GM12878 (cell line): ENCODE measurements around the gene SIL1. TPM values are rescaled to one million over a fixed set of nuclear protein-coding genes. Genes with fewer than 3 reads are reported as not detected.

Experiments
- ATAC-seq: fragments of 200-7000 bp; cut with Tn5 transposase; 3 replicates; pipeline ENCODE4 v1.9.1; 2020; ENCODE audit warnings: mild to moderate bottlenecking, moderate library complexity
- BruUV-seq: library from RNA; stranded (reverse); fragments of 400-500 nt; replicated peaks from 2 replicates; lab custom pipeline; 2021; lab: Mats Ljungman, UMichigan
- CTCF ChIA-PET: fragments of 300-600 bp; sonication (Branson Sonifier 250); formaldehyde crosslinking; extraction: SDS; loops from one replicate; lab custom pipeline; 2021; ENCODE audit warnings: inconsistent platforms; lab: Yijun Ruan, JAX
- POLR2A ChIA-PET: fragments of 350-600 bp; formaldehyde crosslinking; extraction: SDS; loops from one replicate; lab custom pipeline; 2021; ENCODE audit warnings: inconsistent platforms; lab: Charles Lee
- RAD21 ChIA-PET: fragments of 300-600 bp; sonication (Branson Sonifier 250); formaldehyde crosslinking; loops from one replicate; lab custom pipeline; 2023; ENCODE audit warnings: antibody characterized with exemption; ENCODE audit not compliant: unreplicated experiment; lab: Charles Lee
- SMC1A ChIA-PET: fragments of 300-600 bp; sonication (Branson Sonifier 250); formaldehyde crosslinking; loops from one replicate; lab custom pipeline; 2023; ENCODE audit not compliant: unreplicated experiment, uncharacterized antibody; lab: Charles Lee
- DNase-seq: peaks from one replicate; pipeline ENCODE4 v3.0.0-alpha.2; 2011; ENCODE audit warnings: low read depth, low spot score
- FAIRE-seq: peaks from 3 replicates; lab custom pipeline; 2011; peaks lifted over from hg19 to GRCh38; lab: Jason Lieb, UNC
- H2AFZ ChIP-seq: 2 replicates; pipeline ENCODE4 v1.6.0; 2011; ENCODE audit warnings: low read depth, low read length, control low read depth; ENCODE audit not compliant: control insufficient read depth
- H3K27ac ChIP-seq: 2 replicates; pipeline ENCODE4 v1.5.1; 2011; ENCODE audit warnings: control low read depth; ENCODE audit not compliant: control insufficient read depth, insufficient read depth
- H3K27me3 ChIP-seq, 2 experiments: replicated peaks in 1 of 2; 2 replicates each; pipeline versions ENCODE4 v1.6.0 to v1.6.1; 2011; ENCODE audit warnings: low read length in 1 of 2; ENCODE audit not compliant: control insufficient read depth in 2 of 2, insufficient read depth in 2 of 2
- H3K36me3 ChIP-seq, 2 experiments: 2 replicates each; pipeline ENCODE4 v1.5.1; 2011; ENCODE audit warnings: low read length in 1 of 2; ENCODE audit not compliant: control insufficient read depth in 2 of 2, insufficient read depth in 2 of 2
- H3K4me1 ChIP-seq: 2 replicates; pipeline ENCODE4 v1.6.1; 2011; ENCODE audit warnings: mild to moderate bottlenecking, low read length, moderate library complexity, mixed read lengths; ENCODE audit not compliant: control insufficient read depth, insufficient read depth
- H3K4me2 ChIP-seq: 2 replicates; pipeline ENCODE4 v1.6.0; 2011; ENCODE audit warnings: control low read depth; ENCODE audit not compliant: control insufficient read depth, insufficient read depth
- H3K4me3 ChIP-seq: fragments of 200-600 bp; sonication (generic); 2 replicates; pipeline ENCODE4 v1.5.1; 2016
- H3K79me2 ChIP-seq: 2 replicates; pipeline ENCODE4 v1.6.0; 2011; ENCODE audit warnings: low read length; ENCODE audit not compliant: control insufficient read depth, insufficient read depth
- H3K9ac ChIP-seq: 2 replicates; pipeline ENCODE4 v1.8.0; 2011; ENCODE audit warnings: low read length, control low read depth, mixed read lengths; ENCODE audit not compliant: control insufficient read depth, insufficient read depth
- H3K9me3 ChIP-seq: replicated peaks from 3 replicates; pipeline ENCODE4 v1.5.1; 2011; ENCODE audit warnings: mild to moderate bottlenecking, low read length; ENCODE audit not compliant: control insufficient read depth, insufficient read depth
- H4K20me1 ChIP-seq: 2 replicates; pipeline ENCODE4 v1.6.0; 2011; ENCODE audit not compliant: control insufficient read depth, insufficient read depth
- BMI1 ChIP-seq: fragments of 450-650 bp; IDR thresholded peaks from 2 replicates; pipeline ENCODE4 v1.6.1; 2016; ENCODE audit warnings: mild to moderate bottlenecking, moderate library complexity, borderline replicate concordance
- EP300 ChIP-seq, 2 experiments: fragments of 150-350 bp in 1 of 2; IDR thresholded peaks; 2 replicates each; pipeline ENCODE4 v1.6.1; 2011 to 2012; ENCODE audit warnings: low read depth in 2 of 2, low read length in 2 of 2, borderline replicate concordance in 1 of 2, improper control_type of control experiment in 1 of 2, inconsistent platforms in 1 of 2; ENCODE audit not compliant: control insufficient read depth in 1 of 2
- KAT2A ChIP-seq: conservative IDR thresholded peaks from 2 replicates; pipeline ENCODE4 v1.6.1; 2011; ENCODE audit warnings: low read depth, low read length; ENCODE audit not compliant: control insufficient read depth
- MXI1 ChIP-seq: fragments of 150-350 bp; IDR thresholded peaks from 2 replicates; pipeline ENCODE4 v1.6.1; 2011; ENCODE audit warnings: low read depth, mild to moderate bottlenecking, inconsistent platforms, low read length, improper control_type of control experiment
- NBN ChIP-seq: fragments of 450-650 bp; IDR thresholded peaks from 2 replicates; pipeline ENCODE4 v1.6.1; 2016
- PAX8 ChIP-seq: fragments of 450-650 bp; IDR thresholded peaks from 2 replicates; pipeline ENCODE4 v1.6.1; 2017; ENCODE audit warnings: mild to moderate bottlenecking, moderate library complexity
- RBBP5 ChIP-seq: fragments of 200-600 bp; sonication (generic); conservative IDR thresholded peaks from 2 replicates; pipeline ENCODE4 v1.6.1; 2016
- ZNF207 ChIP-seq: fragments of 450-650 bp; IDR thresholded peaks from 2 replicates; pipeline ENCODE4 v1.6.1; 2014; ENCODE audit warnings: antibody characterized with exemption, mild to moderate bottlenecking, borderline replicate concordance
- ZNF274 ChIP-seq: IDR thresholded peaks from one replicate; pipeline ENCODE4 v1.8.0; 2011; ENCODE audit not compliant: insufficient read length, insufficient read depth
- WGBS: methylation state at CpG from one replicate; pipeline ENCODE4 v1.1.6; 2016; ENCODE audit warnings: low lambda C conversion rate; ENCODE audit not compliant: insufficient replicate concordance, insufficient coverage; ENCODE audit errors: missing lambda C conversion rate; 5-methylcytosine and 5-hydroxymethylcytosine counted together
- in situ Hi-C: fragments of 300-500 bp; cut with MboI; formaldehyde crosslinking; loops from 9 replicates; pipeline ENCODE4 v1.14.3; 2018; ENCODE audit warnings: mixed read lengths
- intact Hi-C: fragments of 100-400 bp; cut with micrococcal nuclease; formaldehyde crosslinking; loops from one replicate; pipeline ENCODE4 v1.14.2; 2022; ENCODE audit not compliant: unreplicated experiment
- polyA plus RNA-seq, 11 experiments: library from polyadenylated mRNA; depleted of rRNA in 4 of 11; unstranded in 6 of 11; stranded (reverse) in 5 of 11; fragments of >200 nt; fragmentation: Nextera tagmentation in 4 of 11; fragmentation: Illumina TruSeq in 1 of 11; extraction: Ambion mirVana in 4 of 11; extraction: Trizol in 1 of 11; gene quantifications; 1 replicate in 1 of 11; 2 replicates in 10 of 11; pipeline versions ENCODE4 v1.2.1 to v1.2.3, GENCODE V29; 2011 to 2016; ENCODE audit warnings: inconsistent platforms in 2 of 11, missing spikeins in 2 of 11, low read depth in 1 of 11
- total RNA-seq, 4 experiments: library from RNA; depleted of rRNA in 3 of 4; stranded (reverse); fragments of >200 nt in 3 of 4; fragmentation: Illumina TruSeq in 1 of 4; extraction: Trizol in 1 of 4; gene quantifications; 2 replicates each; pipeline versions ENCODE4 v1.2.1 to v1.2.3, GENCODE V29; 2013 to 2021
- TF ChIP-seq, protein P1 (sequence below): fragments of 450-650 bp; formaldehyde crosslinking; IDR thresholded peaks from 2 replicates; pipeline ENCODE4 v1.4.0; 2022; ENCODE audit warnings: mild to moderate bottlenecking, moderate library complexity
- TF ChIP-seq, protein P2 (sequence below): IDR thresholded peaks from 2 replicates; pipeline ENCODE4 v1.6.1; 2012; ENCODE audit warnings: mild to moderate bottlenecking, low read depth, low read length
- TF ChIP-seq, protein P3 (sequence below): IDR thresholded peaks from 2 replicates; pipeline ENCODE4 v1.6.1; 2011; ENCODE audit warnings: borderline replicate concordance, low read depth, mild to moderate bottlenecking, moderate library complexity, mixed read lengths, low read length; ENCODE audit not compliant: insufficient read depth; ENCODE audit errors: extremely low read length
- TF ChIP-seq, protein P4 (sequence below): fragments of 150-350 bp; IDR thresholded peaks from 2 replicates; pipeline ENCODE4 v1.6.1; 2014; ENCODE audit warnings: mild to moderate bottlenecking, low read depth, low read length

SIL1 gene
- total and polyA plus RNA-seq, 10 of the 15 experiments (the other 5 are each of a cell fraction or from before 2014, with no cell fraction given), result 4.1 to 49.8 (median 29.4) TPM

DNA sequence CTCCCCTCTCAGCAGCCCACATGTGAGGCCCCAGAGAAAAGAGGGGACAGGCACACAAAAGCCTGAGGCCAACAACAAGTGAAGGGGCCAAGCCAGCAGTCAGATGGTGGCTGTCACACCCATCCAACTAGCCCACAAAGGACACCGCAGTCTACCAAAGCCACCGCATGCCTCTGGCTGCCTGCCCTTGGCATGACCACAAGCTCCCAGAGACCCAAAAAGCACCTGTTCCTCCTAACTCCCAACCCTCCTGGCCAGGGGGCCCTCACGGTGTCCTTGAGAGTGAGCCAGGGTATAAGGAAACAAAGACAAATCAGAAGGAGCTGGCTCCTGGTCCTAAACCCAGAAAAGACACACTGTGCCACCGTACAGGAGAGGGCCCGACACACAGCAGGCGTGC, 245.2 kb downstream of the SIL1 start:
- Histone ChIP-seq H3K9me3 (no peaks in the 10 kb centered on the region), H2AFZ (no peak overlapping the region; the same call in 1 of the 2 replicates), H3K27me3 (no peaks in the 10 kb centered on the region), H3K4me3 (no peak overlapping the region), H3K4me2 (no peak overlapping the region), H3K27ac (no peak overlapping the region), H3K4me1 (no peaks in the 10 kb centered on the region; the same call in 1 of the 2 replicates), H3K36me3 (peaks cover 0 to 6% of the 10 kb centered on the region in 2 experiments; a peak in 1 of 4 replicates), H3K9ac (no peak overlapping the region), H3K79me2 (no peaks in the 10 kb centered on the region), H4K20me1 (no peaks in the 10 kb centered on the region)
- DNase-seq, result no peak
- ChIA-PET RAD21 (interaction anchor here (0.6 to 1.2 kb wide), 2 partner anchors 9 to 163 kb away, joined by 3 read pairs; no protein-coding TSS in a partner anchor), POLR2A (no interaction called here), SMC1A (no interaction called here), CTCF (interaction anchor here (1.2 to 1.5 kb wide), 2 partner anchors 14 to 309 kb away, joined by 3 read pairs; no protein-coding TSS in a partner anchor)
- no peak for FAIRE-seq
- intact Hi-C loops, result no loop called here
- in situ Hi-C loops, result no loop called here
- no TSS peak for BruUV-seq
- no peak for ATAC-seq
- 88% methylated on average over 6 of the region's 6 CpGs for WGBS
- no peak for TF ChIP-seq NBN
- TF ChIP-seq ZNF207, result no peak
- TF ChIP-seq ZNF274, result no peak
- no peak for TF ChIP-seq MXI1
- TF ChIP-seq, protein P1, sequence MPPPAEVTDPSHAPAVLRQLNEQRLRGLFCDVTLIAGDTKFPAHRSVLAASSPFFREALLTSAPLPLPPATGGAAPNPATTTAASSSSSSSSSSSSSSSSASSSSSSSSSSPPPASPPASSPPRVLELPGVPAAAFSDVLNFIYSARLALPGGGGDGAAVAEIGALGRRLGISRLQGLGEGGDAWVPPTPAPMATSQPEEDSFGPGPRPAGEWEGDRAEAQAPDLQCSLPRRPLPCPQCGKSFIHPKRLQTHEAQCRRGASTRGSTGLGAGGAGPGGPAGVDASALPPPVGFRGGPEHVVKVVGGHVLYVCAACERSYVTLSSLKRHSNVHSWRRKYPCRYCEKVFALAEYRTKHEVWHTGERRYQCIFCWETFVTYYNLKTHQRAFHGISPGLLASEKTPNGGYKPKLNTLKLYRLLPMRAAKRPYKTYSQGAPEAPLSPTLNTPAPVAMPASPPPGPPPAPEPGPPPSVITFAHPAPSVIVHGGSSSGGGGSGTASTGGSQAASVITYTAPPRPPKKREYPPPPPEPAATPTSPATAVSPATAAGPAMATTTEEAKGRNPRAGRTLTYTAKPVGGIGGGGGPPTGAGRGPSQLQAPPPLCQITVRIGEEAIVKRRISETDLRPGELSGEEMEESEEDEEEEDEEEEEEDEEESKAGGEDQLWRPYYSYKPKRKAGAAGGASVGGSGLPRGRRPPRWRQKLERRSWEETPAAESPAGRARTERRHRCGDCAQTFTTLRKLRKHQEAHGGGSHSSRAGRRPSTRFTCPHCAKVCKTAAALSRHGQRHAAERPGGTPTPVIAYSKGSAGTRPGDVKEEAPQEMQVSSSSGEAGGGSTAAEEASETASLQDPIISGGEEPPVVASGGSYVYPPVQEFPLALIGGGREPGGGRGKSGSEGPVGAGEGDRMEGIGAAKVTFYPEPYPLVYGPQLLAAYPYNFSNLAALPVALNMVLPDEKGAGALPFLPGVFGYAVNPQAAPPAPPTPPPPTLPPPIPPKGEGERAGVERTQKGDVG (CRISPR knock-in tag), result no peak
- no peak for TF ChIP-seq PAX8
- TF ChIP-seq RBBP5, result no peak
- no peak for TF ChIP-seq EP300 (IDR thresholded peaks at IDR 0.05; ENCODE audit: borderline replicate concordance in 1 of 2, control insufficient read depth in 1 of 2, low read depth in 2 of 2, low read length in 2 of 2)
- no peak for TF ChIP-seq KAT2A
- TF ChIP-seq, protein P2, sequence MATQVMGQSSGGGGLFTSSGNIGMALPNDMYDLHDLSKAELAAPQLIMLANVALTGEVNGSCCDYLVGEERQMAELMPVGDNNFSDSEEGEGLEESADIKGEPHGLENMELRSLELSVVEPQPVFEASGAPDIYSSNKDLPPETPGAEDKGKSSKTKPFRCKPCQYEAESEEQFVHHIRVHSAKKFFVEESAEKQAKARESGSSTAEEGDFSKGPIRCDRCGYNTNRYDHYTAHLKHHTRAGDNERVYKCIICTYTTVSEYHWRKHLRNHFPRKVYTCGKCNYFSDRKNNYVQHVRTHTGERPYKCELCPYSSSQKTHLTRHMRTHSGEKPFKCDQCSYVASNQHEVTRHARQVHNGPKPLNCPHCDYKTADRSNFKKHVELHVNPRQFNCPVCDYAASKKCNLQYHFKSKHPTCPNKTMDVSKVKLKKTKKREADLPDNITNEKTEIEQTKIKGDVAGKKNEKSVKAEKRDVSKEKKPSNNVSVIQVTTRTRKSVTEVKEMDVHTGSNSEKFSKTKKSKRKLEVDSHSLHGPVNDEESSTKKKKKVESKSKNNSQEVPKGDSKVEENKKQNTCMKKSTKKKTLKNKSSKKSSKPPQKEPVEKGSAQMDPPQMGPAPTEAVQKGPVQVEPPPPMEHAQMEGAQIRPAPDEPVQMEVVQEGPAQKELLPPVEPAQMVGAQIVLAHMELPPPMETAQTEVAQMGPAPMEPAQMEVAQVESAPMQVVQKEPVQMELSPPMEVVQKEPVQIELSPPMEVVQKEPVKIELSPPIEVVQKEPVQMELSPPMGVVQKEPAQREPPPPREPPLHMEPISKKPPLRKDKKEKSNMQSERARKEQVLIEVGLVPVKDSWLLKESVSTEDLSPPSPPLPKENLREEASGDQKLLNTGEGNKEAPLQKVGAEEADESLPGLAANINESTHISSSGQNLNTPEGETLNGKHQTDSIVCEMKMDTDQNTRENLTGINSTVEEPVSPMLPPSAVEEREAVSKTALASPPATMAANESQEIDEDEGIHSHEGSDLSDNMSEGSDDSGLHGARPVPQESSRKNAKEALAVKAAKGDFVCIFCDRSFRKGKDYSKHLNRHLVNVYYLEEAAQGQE, result no peak
- TF ChIP-seq, protein P3, sequence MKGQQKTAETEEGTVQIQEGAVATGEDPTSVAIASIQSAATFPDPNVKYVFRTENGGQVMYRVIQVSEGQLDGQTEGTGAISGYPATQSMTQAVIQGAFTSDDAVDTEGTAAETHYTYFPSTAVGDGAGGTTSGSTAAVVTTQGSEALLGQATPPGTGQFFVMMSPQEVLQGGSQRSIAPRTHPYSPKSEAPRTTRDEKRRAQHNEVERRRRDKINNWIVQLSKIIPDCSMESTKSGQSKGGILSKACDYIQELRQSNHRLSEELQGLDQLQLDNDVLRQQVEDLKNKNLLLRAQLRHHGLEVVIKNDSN, result no peak
- TF ChIP-seq BMI1, result no peak
- TF ChIP-seq, protein P4, sequence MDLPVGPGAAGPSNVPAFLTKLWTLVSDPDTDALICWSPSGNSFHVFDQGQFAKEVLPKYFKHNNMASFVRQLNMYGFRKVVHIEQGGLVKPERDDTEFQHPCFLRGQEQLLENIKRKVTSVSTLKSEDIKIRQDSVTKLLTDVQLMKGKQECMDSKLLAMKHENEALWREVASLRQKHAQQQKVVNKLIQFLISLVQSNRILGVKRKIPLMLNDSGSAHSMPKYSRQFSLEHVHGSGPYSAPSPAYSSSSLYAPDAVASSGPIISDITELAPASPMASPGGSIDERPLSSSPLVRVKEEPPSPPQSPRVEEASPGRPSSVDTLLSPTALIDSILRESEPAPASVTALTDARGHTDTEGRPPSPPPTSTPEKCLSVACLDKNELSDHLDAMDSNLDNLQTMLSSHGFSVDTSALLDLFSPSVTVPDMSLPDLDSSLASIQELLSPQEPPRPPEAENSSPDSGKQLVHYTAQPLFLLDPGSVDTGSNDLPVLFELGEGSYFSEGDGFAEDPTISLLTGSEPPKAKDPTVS, result no peak
